Stimulated activated effector memory CD8-positive, alpha-beta T cell treated with anti-CD3 and anti-CD28 coated beads, Interleukin-12 subunit alpha, Interleukin-12 subunit beta, amount 100 ng/mL, for 72 hours (primary cell): ENCODE results near the gene ARSD.
A peak's percentile ranks its signal among the peaks of the same experiment; 100 is the strongest.
"Not testable (repeated sequence)": the region's sequence is repeated elsewhere in the genome, so short reads cannot be mapped to it uniquely, and the experiment has no call there.

Experiments
- ATAC-seq: fragments of 150-1000 bp; cut with Tn5 transposase; 2 replicates; pipeline ENCODE4 v1.10.0; 2021
- DNase-seq, 2 donors: peaks; one replicate each; pipeline ENCODE4 v3.0.0; 2021 to 2022; ENCODE audit warnings: low spot score in 2 of 2
- H3K27ac Mint-ChIP-seq: one replicate; pipeline ENCODE4 v1.8.0; 2022; ENCODE audit warnings: mild to moderate bottlenecking, mixed read lengths
- H3K36me3 Mint-ChIP-seq: one replicate; pipeline ENCODE4 v1.8.0; 2022; ENCODE audit warnings: mild to moderate bottlenecking, mixed read lengths
- H3K4me1 Mint-ChIP-seq: one replicate; pipeline ENCODE4 v1.8.0; 2022; ENCODE audit warnings: mixed read lengths
- H3K4me3 Mint-ChIP-seq: one replicate; pipeline ENCODE4 v1.8.0; 2022; ENCODE audit warnings: mild to moderate bottlenecking, mixed read lengths
- H3K9me3 Mint-ChIP-seq: one replicate; pipeline ENCODE4 v1.8.0; 2022; ENCODE audit warnings: mixed read lengths

ARSD gene

GRCh38 chrX:2928583-2929434 is at the start of gene ARSD:
TSS of gene ARSD (minus strand) at chrX:2929339. CDS start at chrX:2929275, 64 bp downstream.
- Mint-ChIP-seq H3K4me3 (peak within 1 kb of the TSS; percentile 63), H3K27ac (no peak within 1 kb of the TSS), H3K9me3 (no peaks in the 10 kb centered on the region), H3K36me3 (no peaks in the 10 kb centered on the region), H3K4me1 (peaks cover 5% of the 10 kb centered on the region)
- ATAC-seq (peak; percentile 93), DNase-seq (peak; percentile 7 to 67)

- H3K36me3 Mint-ChIP-seq, H3K4me3 Mint-ChIP-seq, H3K4me1 Mint-ChIP-seq, H3K27ac Mint-ChIP-seq, DNase-seq, ATAC-seq, H3K9me3 Mint-ChIP-seq: not testable (repeated sequence)
Measured at GRCh38 chrX:2978639-2979038, 49.5 kb upstream of the ARSD start.

- no peak for DNase-seq
- Mint-ChIP-seq H3K27ac (no peak overlapping the region), H3K4me1 (no peaks in the 10 kb centered on the region), H3K36me3 (no peaks in the 10 kb centered on the region), H3K4me3 (no peak overlapping the region), H3K9me3 (no peaks in the 10 kb centered on the region)
- no peak for ATAC-seq
Measured at GRCh38 chrX:2974961-2975360, 45.8 kb upstream of the ARSD start.

GRCh38 chrX:2972391-2972790 is 43.3 kb upstream of the ARSD start:
- Mint-ChIP-seq H3K36me3 (no peaks in the 10 kb centered on the region), H3K4me1 (no peaks in the 10 kb centered on the region), H3K4me3 (no peak overlapping the region), H3K9me3 (no peaks in the 10 kb centered on the region), H3K27ac (no peak overlapping the region)
- no peak for ATAC-seq
- no peak for DNase-seq

- no peaks in the 10 kb centered on the region for H3K4me1 Mint-ChIP-seq
- H3K9me3 Mint-ChIP-seq, result no peaks in the 10 kb centered on the region
- H3K36me3 Mint-ChIP-seq, result no peaks in the 10 kb centered on the region
- ATAC-seq (no peak), DNase-seq (no peak)
- H3K27ac Mint-ChIP-seq, result no peak overlapping the region
- H3K4me3 Mint-ChIP-seq, result no peak overlapping the region
Measured at GRCh38 chrX:2969021-2969420, 39.9 kb upstream of the ARSD start.

- ATAC-seq (peak; percentile 83), DNase-seq (peak in 1 of 2 donors; percentile 44)
- Mint-ChIP-seq H3K36me3 (no peaks in the 10 kb centered on the region), H3K4me3 (peak overlapping the region; percentile 24), H3K4me1 (no peaks in the 10 kb centered on the region), H3K27ac (no peak overlapping the region), H3K9me3 (no peaks in the 10 kb centered on the region)
Measured at GRCh38 chrX:2967998-2968909, 39.1 kb upstream of the ARSD start.

- Mint-ChIP-seq H3K4me1 (no peaks in the 10 kb centered on the region), H3K9me3 (no peaks in the 10 kb centered on the region), H3K36me3 (no peaks in the 10 kb centered on the region), H3K27ac (no peak overlapping the region), H3K4me3 (no peak overlapping the region)
- ATAC-seq (no peak), DNase-seq (no peak)
Measured at GRCh38 chrX:2967584-2967983, 38.4 kb upstream of the ARSD start.

GRCh38 chrX:2967012-2967411 is 37.9 kb upstream of the ARSD start:
- no peak for ATAC-seq
- H3K9me3 Mint-ChIP-seq, result no peaks in the 10 kb centered on the region
- no peak overlapping the region for H3K27ac Mint-ChIP-seq
- H3K36me3 Mint-ChIP-seq, result no peaks in the 10 kb centered on the region
- H3K4me1 Mint-ChIP-seq, result no peaks in the 10 kb centered on the region
- DNase-seq, result no peak
- no peak overlapping the region for H3K4me3 Mint-ChIP-seq

- Mint-ChIP-seq H3K36me3 (no peaks in the 10 kb centered on the region), H3K27ac (no peak overlapping the region)
- ATAC-seq, result peak; percentile 71
Measured at GRCh38 chrX:2965965-2966364, 36.8 kb upstream of the ARSD start.

GRCh38 chrX:2963992-2964794 is 35.1 kb upstream of the ARSD start:
- not testable (repeated sequence) for ATAC-seq, H3K27ac Mint-ChIP-seq, H3K36me3 Mint-ChIP-seq, H3K4me1 Mint-ChIP-seq, DNase-seq, H3K9me3 Mint-ChIP-seq, H3K4me3 Mint-ChIP-seq

More at GRCh38 chrX:2965965-2966364, 36.8 kb upstream of the ARSD start:
- H3K4me1 Mint-ChIP-seq, result no peaks in the 10 kb centered on the region
- no peak for DNase-seq
- no peaks in the 10 kb centered on the region for H3K9me3 Mint-ChIP-seq
- no peak overlapping the region for H3K4me3 Mint-ChIP-seq

GRCh38 chrX:2963449-2963848 is 34.3 kb upstream of the ARSD start:
- not testable (repeated sequence) for H3K4me3 Mint-ChIP-seq, H3K9me3 Mint-ChIP-seq

GRCh38 chrX:2962381-2962780 is 33.2 kb upstream of the ARSD start:
- no peak for DNase-seq
- no peak overlapping the region for H3K4me3 Mint-ChIP-seq
- no peaks in the 10 kb centered on the region for H3K9me3 Mint-ChIP-seq
- ATAC-seq, result no peak
- H3K36me3 Mint-ChIP-seq, result no peaks in the 10 kb centered on the region
- H3K4me1 Mint-ChIP-seq, result no peaks in the 10 kb centered on the region
- no peak overlapping the region for H3K27ac Mint-ChIP-seq

More at GRCh38 chrX:2963449-2963848, 34.3 kb upstream of the ARSD start:
- ATAC-seq, H3K4me1 Mint-ChIP-seq, H3K36me3 Mint-ChIP-seq, DNase-seq, H3K27ac Mint-ChIP-seq: not testable (repeated sequence)

- Mint-ChIP-seq H3K9me3 (no peaks in the 10 kb centered on the region), H3K4me3 (no peak overlapping the region), H3K27ac (no peak overlapping the region), H3K36me3 (no peaks in the 10 kb centered on the region), H3K4me1 (no peaks in the 10 kb centered on the region)
- ATAC-seq (no peak), DNase-seq (no peak)
Measured at GRCh38 chrX:2960861-2961515, 31.8 kb upstream of the ARSD start.

GRCh38 chrX:2958199-2958598 is 29.1 kb upstream of the ARSD start:
- DNase-seq, result no peak
- Mint-ChIP-seq H3K9me3 (no peaks in the 10 kb centered on the region), H3K27ac (no peak overlapping the region)

More at GRCh38 chrX:2958199-2958598, 29.1 kb upstream of the ARSD start:
- no peak overlapping the region for H3K4me3 Mint-ChIP-seq
- ATAC-seq, result no peak
- no peaks in the 10 kb centered on the region for H3K36me3 Mint-ChIP-seq
- no peaks in the 10 kb centered on the region for H3K4me1 Mint-ChIP-seq
